Esophagus muscularis mucosa (tissue), 4 donors: ENCODE data around the gene VRK2.

ENCODE experiments used
- CTCF ChIP-seq, 3 experiments: fragments of 200-600 bp in 2 of 3; fragments of 450-650 bp in 1 of 3; sonication (generic) in 2 of 3; IDR thresholded peaks; one replicate each; pipeline ENCODE4 v1.5.1; 2017 to 2019; ENCODE audit warnings: antibody characterized with exemption in 3 of 3, mild to moderate bottlenecking in 2 of 3, moderate library complexity in 1 of 3
- EP300 ChIP-seq: sonication (generic); formaldehyde crosslinking; IDR thresholded peaks from one replicate; pipeline ENCODE4 v1.6.1; 2017; ENCODE audit warnings: antibody characterized with exemption
- POLR2A ChIP-seq: fragments of 450-650 bp; IDR thresholded peaks from one replicate; pipeline ENCODE4 v1.6.1; 2017; ENCODE audit warnings: antibody characterized with exemption, moderate library complexity, mild to moderate bottlenecking, low read depth
- POLR2AphosphoS5 ChIP-seq, 2 donors: sonication (generic); formaldehyde crosslinking; IDR thresholded peaks; one replicate each; pipeline ENCODE4 v1.6.1; 2017; ENCODE audit warnings: antibody characterized with exemption in 2 of 2

GRCh38 chr2:58045580-58046334 is 849 bp upstream of the VRK2 start:
- TF ChIP-seq POLR2A (no peak), CTCF (IDR thresholded peaks at IDR 0.05) (no peak), EP300 (no peak), POLR2AphosphoS5 (IDR thresholded peaks at IDR 0.05) (no peak)
